Mucosa of rectum (tissue), 2 donors: Measurements from ENCODE around the gene ANKMY1.

Experiments
- H3K27ac ChIP-seq, 2 donors: one replicate each; pipeline ENCODE4 v1.7.0; 2013; ENCODE audit warnings: inconsistent platforms in 2 of 2, low read depth in 2 of 2, low read length in 2 of 2
- H3K27me3 ChIP-seq, 2 donors: one replicate each; pipeline ENCODE4 v1.7.0; 2013; ENCODE audit warnings: low read length in 2 of 2; ENCODE audit not compliant: control insufficient read depth in 2 of 2, insufficient read depth in 2 of 2
- H3K36me3 ChIP-seq, 2 donors: one replicate each; pipeline ENCODE4 v1.7.0; 2013; ENCODE audit warnings: low read length in 2 of 2; ENCODE audit not compliant: control insufficient read depth in 2 of 2, insufficient read depth in 2 of 2
- H3K4me1 ChIP-seq, 2 donors: one replicate each; pipeline ENCODE4 v1.7.0; 2013; ENCODE audit warnings: low read length in 2 of 2, mild to moderate bottlenecking in 1 of 2; ENCODE audit not compliant: control insufficient read depth in 2 of 2, insufficient read depth in 2 of 2
- H3K4me3 ChIP-seq, 2 donors: one replicate each; pipeline ENCODE4 v1.7.0; 2013; ENCODE audit warnings: low read length in 2 of 2
- H3K9ac ChIP-seq, 2 donors: one replicate each; pipeline ENCODE4 v1.7.0; 2013; ENCODE audit warnings: low read length in 2 of 2, low read depth in 1 of 2, mild to moderate bottlenecking in 1 of 2
- H3K9me3 ChIP-seq, 2 donors: one replicate each; pipeline ENCODE4 v1.7.0; 2013; ENCODE audit warnings: low read length in 2 of 2; ENCODE audit not compliant: control insufficient read depth in 2 of 2
- donor health status: healthy.
- donor health status: Normal muscosa, but diverticular disease.

ANKMY1 gene

DNA sequence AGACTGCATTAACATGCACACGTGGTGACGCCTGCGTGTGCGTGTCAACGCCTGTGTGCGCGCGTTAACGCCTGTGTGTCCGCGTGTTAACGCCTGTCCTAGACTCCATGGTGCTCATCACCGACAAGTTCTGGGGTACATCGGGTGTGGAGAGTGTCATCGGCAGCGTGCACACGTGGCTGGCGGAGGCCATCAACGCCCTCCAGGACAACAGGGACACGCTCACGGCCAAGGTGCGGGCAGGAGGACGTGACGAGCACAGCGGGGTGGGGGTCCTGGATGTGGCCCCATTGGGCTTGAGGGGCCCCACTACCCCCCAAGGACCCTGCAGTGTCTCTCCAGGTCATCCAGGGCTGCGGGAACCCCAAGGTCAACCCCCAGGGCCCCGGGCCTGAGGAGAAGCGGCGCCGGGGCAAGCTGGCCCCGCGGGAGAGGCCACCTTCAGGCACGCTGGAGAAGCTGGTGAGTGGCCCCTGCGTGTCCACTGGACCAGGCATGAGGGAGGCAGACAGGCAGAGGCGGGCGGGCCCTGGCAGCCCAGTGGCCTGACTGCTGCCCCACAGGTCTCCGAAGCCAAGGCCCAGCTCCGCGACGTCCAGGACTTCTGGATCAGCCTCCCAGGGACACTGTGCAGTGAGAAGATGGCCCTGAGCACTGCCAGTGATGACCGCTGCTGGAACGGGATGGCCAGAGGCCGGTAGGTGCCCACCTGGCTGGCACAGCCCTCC lies 93.1 kb downstream of the ANKMY1 start:
- Histone ChIP-seq H3K9me3 (no peaks in the 10 kb centered on the region), H3K27me3 (no peaks in the 10 kb centered on the region), H3K4me3 (no peak overlapping the region), H3K27ac (no peak overlapping the region), H3K4me1 (no peaks in the 10 kb centered on the region), H3K36me3 (peaks cover 6 to 9% of the 10 kb centered on the region in 2 donors), H3K9ac (no peak overlapping the region)

DNA sequence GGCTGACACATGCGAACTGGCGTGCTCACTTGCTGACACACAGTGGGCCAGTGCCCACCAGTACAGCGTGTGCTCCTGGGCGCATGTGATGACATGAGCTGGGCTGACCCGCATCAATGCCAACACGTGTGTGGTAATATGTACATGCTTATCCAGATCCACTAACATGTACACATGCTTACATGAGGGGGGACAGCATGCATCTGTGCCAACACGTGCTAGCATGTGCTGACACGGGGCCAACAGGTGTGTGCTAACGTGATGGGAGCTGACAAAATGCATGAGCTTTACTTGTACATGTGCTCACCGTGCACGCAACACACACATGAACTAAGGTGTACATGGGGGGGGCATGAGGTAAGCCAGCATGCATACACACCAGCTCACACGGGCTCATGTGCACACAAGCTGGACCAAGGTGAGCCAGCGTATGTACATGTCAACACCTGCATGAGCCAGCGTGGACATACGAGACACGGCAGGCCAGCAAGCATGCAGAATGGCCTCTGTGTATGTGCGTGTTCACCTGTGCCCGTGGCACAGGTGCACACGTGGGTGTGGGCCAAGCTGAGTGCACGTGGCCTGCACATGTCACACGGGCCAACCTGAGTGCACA lies 93.8 kb downstream of the ANKMY1 start:
- Histone ChIP-seq H3K27ac (no peak overlapping the region), H3K36me3 (peaks cover 6 to 9% of the 10 kb centered on the region in 2 donors), H3K4me1 (no peaks in the 10 kb centered on the region), H3K27me3 (no peaks in the 10 kb centered on the region), H3K9me3 (no peaks in the 10 kb centered on the region), H3K4me3 (no peak overlapping the region), H3K9ac (no peak overlapping the region)

DNA sequence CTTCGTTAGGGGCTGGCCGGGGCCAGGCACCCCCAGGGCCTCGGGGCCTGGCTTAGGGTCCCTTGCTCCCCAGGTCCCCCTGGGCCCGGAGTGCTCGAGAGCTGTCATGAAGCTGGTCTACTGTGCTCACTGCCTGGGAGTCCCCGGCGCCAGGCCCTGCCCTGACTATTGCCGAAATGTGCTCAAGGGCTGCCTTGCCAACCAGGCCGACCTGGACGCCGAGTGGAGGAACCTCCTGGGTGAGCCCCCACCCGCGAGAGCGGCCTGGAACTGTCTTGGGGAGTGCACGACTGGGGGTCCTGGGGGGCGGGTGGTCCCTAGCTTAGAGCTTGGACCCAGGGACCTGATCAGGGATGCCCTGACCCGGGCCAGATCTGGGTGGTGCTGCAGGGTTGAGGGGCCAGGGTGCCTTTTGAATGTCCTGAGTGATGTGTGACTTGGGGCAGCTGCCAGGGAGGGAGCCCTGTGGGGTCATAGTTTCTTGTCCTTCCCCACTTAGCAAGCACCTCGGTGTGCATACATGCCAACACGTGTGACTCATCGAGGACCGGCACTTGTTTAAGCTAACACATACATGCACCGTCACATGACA lies 94.4 kb downstream of the ANKMY1 start:
- Histone ChIP-seq H3K27me3 (no peaks in the 10 kb centered on the region), H3K4me3 (no peak overlapping the region), H3K36me3 (peaks cover 6 to 9% of the 10 kb centered on the region in 2 donors), H3K4me1 (no peaks in the 10 kb centered on the region), H3K9me3 (no peaks in the 10 kb centered on the region), H3K9ac (no peak overlapping the region), H3K27ac (no peak overlapping the region)

DNA sequence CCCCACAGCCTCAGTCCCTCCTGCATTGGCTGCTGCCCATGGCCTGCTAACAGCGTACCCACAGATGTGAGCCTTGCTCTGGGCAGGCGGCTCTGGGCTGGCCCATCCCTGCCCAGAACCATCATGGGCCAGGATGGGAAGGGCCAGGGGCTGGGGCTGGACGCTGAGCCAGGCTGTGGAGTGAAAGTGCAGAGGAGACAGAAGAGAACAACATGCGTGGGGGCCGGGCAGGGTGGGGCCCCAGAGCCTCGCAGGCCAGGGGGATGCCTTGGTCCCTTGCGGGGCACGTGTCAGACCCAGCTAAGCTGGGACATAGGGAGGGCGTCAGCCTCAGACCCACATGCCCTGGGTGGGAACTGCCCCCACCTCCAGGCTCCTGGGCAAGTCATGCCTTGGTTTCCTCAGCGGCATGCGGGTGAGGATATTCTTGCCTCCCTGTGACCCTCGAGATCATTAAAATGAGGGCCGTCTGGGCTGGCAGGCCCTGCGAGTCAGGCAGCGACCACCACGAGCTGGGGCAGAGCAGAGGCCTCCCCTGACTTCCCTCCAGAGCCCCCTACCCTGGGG lies 95.0 kb downstream of the ANKMY1 start:
- H3K27ac ChIP-seq = no peak overlapping the region
- no peaks in the 10 kb centered on the region for H3K4me1 ChIP-seq
- H3K4me3 ChIP-seq = no peak overlapping the region
- no peaks in the 10 kb centered on the region for H3K9me3 ChIP-seq
- peaks cover 6 to 9% of the 10 kb centered on the region in 2 donors for H3K36me3 ChIP-seq
- H3K27me3 ChIP-seq = no peaks in the 10 kb centered on the region
- H3K9ac ChIP-seq = no peak overlapping the region

DNA sequence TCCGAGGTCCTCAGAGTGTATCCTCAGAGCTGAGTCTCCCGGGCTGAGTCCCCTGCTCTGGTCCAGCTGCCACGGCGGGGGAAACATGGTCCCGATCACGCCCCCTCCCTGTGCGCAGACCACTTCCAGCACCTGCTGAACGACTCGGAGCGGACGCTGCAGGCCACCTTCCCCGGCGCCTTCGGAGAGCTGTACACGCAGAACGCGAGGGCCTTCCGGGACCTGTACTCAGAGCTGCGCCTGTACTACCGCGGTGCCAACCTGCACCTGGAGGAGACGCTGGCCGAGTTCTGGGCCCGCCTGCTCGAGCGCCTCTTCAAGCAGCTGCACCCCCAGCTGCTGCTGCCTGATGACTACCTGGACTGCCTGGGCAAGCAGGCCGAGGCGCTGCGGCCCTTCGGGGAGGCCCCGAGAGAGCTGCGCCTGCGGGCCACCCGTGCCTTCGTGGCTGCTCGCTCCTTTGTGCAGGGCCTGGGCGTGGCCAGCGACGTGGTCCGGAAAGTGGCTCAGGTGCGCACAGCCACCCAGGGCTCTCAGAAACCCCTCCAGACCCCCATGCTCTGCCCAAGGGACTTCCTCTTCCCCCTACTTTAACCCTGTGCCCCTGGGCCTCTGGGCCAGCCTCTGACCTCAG lies 95.6 kb downstream of the ANKMY1 start:
- Histone ChIP-seq H3K9ac (no peak overlapping the region), H3K27me3 (peaks cover 0 to 2% of the 10 kb centered on the region in 2 donors), H3K27ac (no peak overlapping the region), H3K4me1 (peaks cover 0 to 3% of the 10 kb centered on the region in 2 donors), H3K4me3 (no peak overlapping the region), H3K9me3 (no peaks in the 10 kb centered on the region), H3K36me3 (peaks cover 6 to 9% of the 10 kb centered on the region in 2 donors)

DNA sequence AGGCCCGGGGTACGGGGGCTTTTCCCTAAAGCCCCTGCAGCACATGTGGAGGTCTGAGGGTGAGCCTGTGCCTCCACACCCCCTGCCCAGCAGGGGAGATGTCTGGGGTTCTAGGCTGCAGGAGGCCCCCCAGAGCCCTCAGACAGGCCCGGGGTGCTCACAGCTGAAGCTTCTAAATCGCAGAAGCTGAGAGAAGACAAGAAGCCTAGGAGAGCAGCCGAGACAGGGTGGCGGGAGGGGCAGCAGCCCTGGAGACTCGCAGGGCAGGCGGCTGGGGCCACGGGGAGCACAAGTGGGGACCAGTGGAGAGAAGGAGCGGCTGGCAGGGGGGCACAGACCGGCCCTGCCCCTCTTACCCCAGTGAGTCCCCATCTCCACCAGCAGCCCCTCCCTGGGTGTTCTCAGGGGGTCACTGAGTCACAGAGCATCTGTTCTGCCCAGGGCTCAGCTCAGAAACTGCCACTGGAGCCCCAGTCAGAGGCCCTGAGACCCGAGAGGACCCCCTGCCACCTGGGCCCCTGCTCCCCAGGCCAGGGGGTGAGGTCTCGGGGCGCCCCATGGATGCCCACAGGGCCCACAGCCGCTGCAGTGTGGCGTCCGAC lies 96.2 kb downstream of the ANKMY1 start:
- H3K9ac ChIP-seq = no peak overlapping the region
- peaks cover 0 to 9% of the 10 kb centered on the region in 2 donors for H3K4me1 ChIP-seq
- no peak overlapping the region for H3K27ac ChIP-seq
- H3K4me3 ChIP-seq = no peak overlapping the region
- peaks cover 0 to 7% of the 10 kb centered on the region in 2 donors for H3K27me3 ChIP-seq
- H3K9me3 ChIP-seq = no peaks in the 10 kb centered on the region
- peaks cover 6 to 9% of the 10 kb centered on the region in 2 donors for H3K36me3 ChIP-seq

DNA sequence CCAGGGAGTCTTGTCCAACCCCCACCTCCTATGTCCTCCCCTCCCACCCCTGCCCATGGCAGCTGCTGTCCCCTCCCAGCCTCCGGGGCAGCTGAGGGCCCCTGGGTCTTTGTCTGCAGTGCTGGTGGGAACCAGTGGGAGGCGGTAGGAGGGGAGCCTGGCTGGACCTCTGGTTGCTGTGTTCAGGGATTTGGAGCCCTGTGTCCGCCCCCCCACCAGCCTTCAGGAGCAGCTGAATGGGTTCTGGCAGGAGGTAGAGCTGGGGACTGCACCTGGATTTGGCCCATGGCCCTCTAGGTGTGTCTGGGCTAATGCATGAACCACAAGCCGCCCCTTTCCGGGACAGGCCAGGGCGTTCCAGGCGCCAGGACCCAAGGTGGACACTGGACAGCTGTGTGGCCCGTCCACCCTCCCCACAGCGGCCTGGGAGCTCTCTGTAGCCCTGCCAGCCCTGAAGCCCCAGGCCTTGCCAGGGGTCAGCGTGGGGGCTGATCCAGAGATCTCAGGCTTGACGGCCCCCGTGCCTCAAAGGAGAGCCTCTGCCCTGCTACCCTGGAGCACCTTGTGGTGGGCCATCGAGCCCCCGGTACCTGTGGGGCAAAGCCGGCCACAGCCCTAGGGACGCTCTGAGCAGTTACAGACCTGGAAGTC lies 96.9 kb downstream of the ANKMY1 start:
- Histone ChIP-seq H3K4me1 (peaks cover 0 to 9% of the 10 kb centered on the region in 2 donors), H3K9ac (no peak overlapping the region), H3K27ac (no peak overlapping the region), H3K4me3 (no peak overlapping the region), H3K9me3 (no peaks in the 10 kb centered on the region), H3K36me3 (peaks cover 6 to 9% of the 10 kb centered on the region in 2 donors), H3K27me3 (peaks cover 0 to 12% of the 10 kb centered on the region in 2 donors)

DNA sequence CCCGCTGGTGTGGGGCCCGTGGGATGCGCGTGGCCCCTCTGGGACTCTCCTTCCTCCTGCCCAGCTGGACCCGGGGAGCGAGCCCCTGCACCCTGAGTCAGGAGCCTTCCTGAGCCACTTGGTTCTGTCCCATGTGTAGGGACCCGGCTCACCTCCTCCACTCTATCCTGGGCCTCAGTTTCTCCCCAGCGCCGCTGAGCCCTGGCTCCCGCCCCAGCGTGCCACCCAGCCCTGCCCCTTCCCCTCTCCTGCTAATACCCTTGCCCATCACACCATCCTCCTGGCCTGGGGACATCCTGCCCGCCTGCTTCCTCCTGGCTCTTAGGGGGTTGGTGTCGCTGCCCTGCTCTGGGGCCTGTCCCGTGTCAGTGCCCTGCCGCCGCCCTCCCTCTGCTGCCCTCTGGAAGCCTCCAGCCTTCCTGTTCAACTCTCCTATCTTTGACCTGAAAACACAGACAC lies 97.5 kb downstream of the ANKMY1 start:
- H3K4me3 ChIP-seq = no peak overlapping the region
- no peak overlapping the region for H3K27ac ChIP-seq
- H3K27me3 ChIP-seq = peaks cover 1 to 14% of the 10 kb centered on the region in 2 donors
- peaks cover 6 to 9% of the 10 kb centered on the region in 2 donors for H3K36me3 ChIP-seq
- H3K4me1 ChIP-seq = peaks cover 0 to 9% of the 10 kb centered on the region in 2 donors
- H3K9me3 ChIP-seq = no peaks in the 10 kb centered on the region
- no peak overlapping the region for H3K9ac ChIP-seq

DNA sequence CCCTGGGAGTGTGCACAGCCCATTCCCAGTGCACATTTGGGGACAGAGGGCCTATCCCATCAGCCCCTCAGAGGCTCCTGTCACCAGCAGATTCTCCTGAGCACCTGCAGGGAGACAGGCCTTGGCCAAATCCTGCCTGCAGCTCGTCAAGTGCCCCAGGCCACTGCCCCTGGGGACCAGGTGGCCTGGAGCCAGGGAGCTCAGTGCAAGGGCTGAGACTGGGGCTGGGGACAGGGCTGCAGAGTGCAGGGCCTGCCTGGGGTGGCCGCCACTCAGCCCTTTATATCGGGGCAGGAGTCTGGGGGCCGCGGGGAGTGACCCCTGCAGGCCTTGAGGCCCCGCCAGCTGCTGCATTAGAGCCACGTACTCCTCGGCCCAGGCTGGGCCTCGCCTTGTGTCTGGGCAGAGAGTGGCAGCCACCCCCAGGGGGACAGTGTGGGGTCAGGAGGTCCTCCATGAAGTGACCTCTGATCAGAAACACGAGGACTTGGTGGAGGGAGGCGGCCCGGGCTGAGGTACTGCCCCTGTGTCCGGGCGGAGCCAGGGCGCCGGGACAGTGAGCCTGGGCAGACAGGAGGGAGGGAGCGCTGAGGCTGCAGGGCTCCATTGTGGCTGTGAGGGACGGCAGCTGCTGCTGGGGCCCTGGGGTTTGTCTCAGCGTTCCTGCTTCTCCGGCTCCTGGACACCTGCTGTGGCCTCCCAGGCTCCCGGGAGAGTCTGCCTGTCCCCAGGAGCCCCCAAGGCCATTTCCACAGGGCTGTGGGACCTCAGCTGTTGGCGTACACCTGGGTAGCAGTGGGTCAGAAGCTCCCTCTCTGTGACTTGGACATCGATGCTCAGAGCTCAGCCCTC lies 98.2 kb downstream of the ANKMY1 start:
- Histone ChIP-seq H3K4me3 (no peak overlapping the region), H3K9ac (no peak overlapping the region), H3K9me3 (no peaks in the 10 kb centered on the region), H3K4me1 (peaks cover 0 to 9% of the 10 kb centered on the region in 2 donors), H3K27me3 (peaks cover 8 to 21% of the 10 kb centered on the region in 2 donors), H3K36me3 (peaks cover 5 to 6% of the 10 kb centered on the region in 2 donors), H3K27ac (no peak overlapping the region)
